Measurements from ENCODE around the gene SMYD2. TPM values are rescaled to one million over a fixed set of nuclear protein-coding genes. Genes with fewer than 3 reads are reported as not detected.
A peak's percentile ranks its signal among the peaks of the same experiment; 100 is the strongest.

SMYD2 gene
- total RNA-seq, 1 experiment from 2014 or later = 6.4 TPM

- TF ChIP-seq ZNF512 (CRISPR knock-in tag; IDR thresholded peaks at IDR 0.05; ENCODE audit: borderline replicate concordance) = no peak
Observed at GRCh38 chr1:214289574-214290272, 8.8 kb downstream of the SMYD2 start (continued).

- Mint-ChIP-seq H3K27ac (no peak overlapping the region), H3K9me3 (no peaks in the 10 kb centered on the region), H3K4me1 (peaks cover 56% of the 10 kb centered on the region), H3K36me3 (no peaks in the 10 kb centered on the region), H3K4me3 (peak overlapping the region; percentile 56), H3K27me3 (ENCODE audit: low read depth) (peaks cover 80% of the 10 kb centered on the region)
- TF ChIP-seq RORB (CRISPR knock-in tag; IDR thresholded peaks at IDR 0.05) = no peak
- no peak for TF ChIP-seq SMAD3 (CRISPR knock-in tag; IDR thresholded peaks at IDR 0.05; ENCODE audit: borderline replicate concordance)
- no peak for TF ChIP-seq E2F1 (CRISPR knock-in tag; IDR thresholded peaks at IDR 0.05)
- TF ChIP-seq CREB1 (CRISPR knock-in tag; IDR thresholded peaks at IDR 0.05) = no peak
- no peak for DNase-seq (ENCODE audit: low spot score)
- POLR2A ChIA-PET = interaction anchor here (0.5 to 0.6 kb wide), 2 partner anchors 302 to 1180 kb away, joined by 3 to 5 read pairs; no protein-coding TSS in a partner anchor
- CTCF ChIA-PET = interaction anchor here (1.0 to 3.3 kb wide), 6 partner anchors 27 to 76 kb away, joined by 3 to 14 read pairs (median 7); no protein-coding TSS in a partner anchor
- no peak for ATAC-seq
Observed at GRCh38 chr1:214290424-214291037, 9.6 kb downstream of the SMYD2 start.

DNA sequence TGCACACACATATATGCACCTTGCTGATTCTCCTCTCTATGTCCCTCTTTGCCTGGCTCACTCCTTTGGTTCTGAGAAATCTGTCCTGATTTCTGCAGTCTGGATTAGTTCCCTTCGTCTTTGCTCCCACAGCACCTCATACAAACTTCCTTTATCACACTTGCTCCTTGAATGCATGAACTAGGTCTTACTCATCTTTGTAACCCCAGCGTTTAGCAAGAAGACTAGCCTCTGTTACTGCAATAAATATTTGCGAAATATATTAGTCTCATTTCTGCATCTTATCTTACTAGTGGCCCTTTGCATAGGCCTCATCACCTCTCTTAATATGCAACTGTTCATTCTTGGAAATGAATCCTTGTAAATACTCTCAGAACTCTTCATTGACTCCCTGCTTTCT, 11.4 kb downstream of the SMYD2 start:
- CTCF ChIA-PET = interaction anchor here (0.6 to 2.0 kb wide), 3 partner anchors 13 to 40 kb away, joined by 3 to 8 read pairs (median 4); no protein-coding TSS in a partner anchor
- Mint-ChIP-seq H3K27ac (no peak overlapping the region), H3K27me3 (ENCODE audit: low read depth) (peaks cover 90% of the 10 kb centered on the region), H3K4me3 (no peak overlapping the region), H3K9me3 (no peaks in the 10 kb centered on the region), H3K4me1 (peaks cover 74% of the 10 kb centered on the region), H3K36me3 (no peaks in the 10 kb centered on the region)
- POLR2A ChIA-PET = no interaction called here
- TF ChIP-seq, protein P1, sequence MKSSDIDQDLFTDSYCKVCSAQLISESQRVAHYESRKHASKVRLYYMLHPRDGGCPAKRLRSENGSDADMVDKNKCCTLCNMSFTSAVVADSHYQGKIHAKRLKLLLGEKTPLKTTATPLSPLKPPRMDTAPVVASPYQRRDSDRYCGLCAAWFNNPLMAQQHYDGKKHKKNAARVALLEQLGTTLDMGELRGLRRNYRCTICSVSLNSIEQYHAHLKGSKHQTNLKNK (CRISPR knock-in tag; IDR thresholded peaks at IDR 0.05) = no peak
- TF ChIP-seq, protein P2, sequence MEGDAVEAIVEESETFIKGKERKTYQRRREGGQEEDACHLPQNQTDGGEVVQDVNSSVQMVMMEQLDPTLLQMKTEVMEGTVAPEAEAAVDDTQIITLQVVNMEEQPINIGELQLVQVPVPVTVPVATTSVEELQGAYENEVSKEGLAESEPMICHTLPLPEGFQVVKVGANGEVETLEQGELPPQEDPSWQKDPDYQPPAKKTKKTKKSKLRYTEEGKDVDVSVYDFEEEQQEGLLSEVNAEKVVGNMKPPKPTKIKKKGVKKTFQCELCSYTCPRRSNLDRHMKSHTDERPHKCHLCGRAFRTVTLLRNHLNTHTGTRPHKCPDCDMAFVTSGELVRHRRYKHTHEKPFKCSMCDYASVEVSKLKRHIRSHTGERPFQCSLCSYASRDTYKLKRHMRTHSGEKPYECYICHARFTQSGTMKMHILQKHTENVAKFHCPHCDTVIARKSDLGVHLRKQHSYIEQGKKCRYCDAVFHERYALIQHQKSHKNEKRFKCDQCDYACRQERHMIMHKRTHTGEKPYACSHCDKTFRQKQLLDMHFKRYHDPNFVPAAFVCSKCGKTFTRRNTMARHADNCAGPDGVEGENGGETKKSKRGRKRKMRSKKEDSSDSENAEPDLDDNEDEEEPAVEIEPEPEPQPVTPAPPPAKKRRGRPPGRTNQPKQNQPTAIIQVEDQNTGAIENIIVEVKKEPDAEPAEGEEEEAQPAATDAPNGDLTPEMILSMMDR (IDR thresholded peaks at IDR 0.05) = no peak
- no peak for TF ChIP-seq OVOL2 (CRISPR knock-in tag; IDR thresholded peaks at IDR 0.05; ENCODE audit: borderline replicate concordance)
- TF ChIP-seq, protein P3, sequence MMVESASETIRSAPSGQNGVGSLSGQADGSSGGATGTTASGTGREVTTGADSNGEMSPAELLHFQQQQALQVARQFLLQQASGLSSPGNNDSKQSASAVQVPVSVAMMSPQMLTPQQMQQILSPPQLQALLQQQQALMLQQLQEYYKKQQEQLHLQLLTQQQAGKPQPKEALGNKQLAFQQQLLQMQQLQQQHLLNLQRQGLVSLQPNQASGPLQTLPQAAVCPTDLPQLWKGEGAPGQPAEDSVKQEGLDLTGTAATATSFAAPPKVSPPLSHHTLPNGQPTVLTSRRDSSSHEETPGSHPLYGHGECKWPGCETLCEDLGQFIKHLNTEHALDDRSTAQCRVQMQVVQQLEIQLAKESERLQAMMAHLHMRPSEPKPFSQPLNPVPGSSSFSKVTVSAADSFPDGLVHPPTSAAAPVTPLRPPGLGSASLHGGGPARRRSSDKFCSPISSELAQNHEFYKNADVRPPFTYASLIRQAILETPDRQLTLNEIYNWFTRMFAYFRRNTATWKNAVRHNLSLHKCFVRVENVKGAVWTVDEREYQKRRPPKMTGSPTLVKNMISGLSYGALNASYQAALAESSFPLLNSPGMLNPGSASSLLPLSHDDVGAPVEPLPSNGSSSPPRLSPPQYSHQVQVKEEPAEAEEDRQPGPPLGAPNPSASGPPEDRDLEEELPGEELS (CRISPR knock-in tag; IDR thresholded peaks at IDR 0.05) = no peak
- no peak for TF ChIP-seq ATF6 (CRISPR knock-in tag; IDR thresholded peaks at IDR 0.05)
- TF ChIP-seq TCF7 (CRISPR knock-in tag; IDR thresholded peaks at IDR 0.05; ENCODE audit: low read depth) = no peak
- TF ChIP-seq FOXK1 (CRISPR knock-in tag; IDR thresholded peaks at IDR 0.05) = no peak
- TF ChIP-seq USF2 (CRISPR knock-in tag; IDR thresholded peaks at IDR 0.05) = no peak
- TF ChIP-seq JAZF1 (CRISPR knock-in tag; IDR thresholded peaks at IDR 0.05) = no peak
- TF ChIP-seq ETV6 (CRISPR knock-in tag; IDR thresholded peaks at IDR 0.05) = no peak
- TF ChIP-seq, protein P4, sequence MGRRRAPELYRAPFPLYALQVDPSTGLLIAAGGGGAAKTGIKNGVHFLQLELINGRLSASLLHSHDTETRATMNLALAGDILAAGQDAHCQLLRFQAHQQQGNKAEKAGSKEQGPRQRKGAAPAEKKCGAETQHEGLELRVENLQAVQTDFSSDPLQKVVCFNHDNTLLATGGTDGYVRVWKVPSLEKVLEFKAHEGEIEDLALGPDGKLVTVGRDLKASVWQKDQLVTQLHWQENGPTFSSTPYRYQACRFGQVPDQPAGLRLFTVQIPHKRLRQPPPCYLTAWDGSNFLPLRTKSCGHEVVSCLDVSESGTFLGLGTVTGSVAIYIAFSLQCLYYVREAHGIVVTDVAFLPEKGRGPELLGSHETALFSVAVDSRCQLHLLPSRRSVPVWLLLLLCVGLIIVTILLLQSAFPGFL (CRISPR knock-in tag; IDR thresholded peaks at IDR 0.05; ENCODE audit: borderline replicate concordance) = no peak
- DNase-seq (ENCODE audit: low spot score) = no peak
- ATAC-seq = no peak
